Transverse colon (tissue), 3 donors: ENCODE measurements around the gene MYBPH.

Experiments used
- EP300 ChIP-seq: sonication (generic); formaldehyde crosslinking; IDR thresholded peaks from one replicate; pipeline ENCODE4 v1.6.1; 2017; ENCODE audit warnings: antibody characterized with exemption, low read depth
- TF ChIP-seq, protein P1 (sequence below), 5 experiments: fragments of 200-600 bp in 3 of 5; fragments of 450-650 bp in 2 of 5; sonication (generic) in 3 of 5; IDR thresholded peaks; 1 replicate in 2 of 5; 2 replicates in 3 of 5; pipeline ENCODE4 v1.5.1; 2016 to 2017; ENCODE audit warnings: antibody characterized with exemption in 5 of 5, inconsistent platforms in 3 of 5, mild to moderate bottlenecking in 2 of 5, moderate library complexity in 1 of 5

DNA sequence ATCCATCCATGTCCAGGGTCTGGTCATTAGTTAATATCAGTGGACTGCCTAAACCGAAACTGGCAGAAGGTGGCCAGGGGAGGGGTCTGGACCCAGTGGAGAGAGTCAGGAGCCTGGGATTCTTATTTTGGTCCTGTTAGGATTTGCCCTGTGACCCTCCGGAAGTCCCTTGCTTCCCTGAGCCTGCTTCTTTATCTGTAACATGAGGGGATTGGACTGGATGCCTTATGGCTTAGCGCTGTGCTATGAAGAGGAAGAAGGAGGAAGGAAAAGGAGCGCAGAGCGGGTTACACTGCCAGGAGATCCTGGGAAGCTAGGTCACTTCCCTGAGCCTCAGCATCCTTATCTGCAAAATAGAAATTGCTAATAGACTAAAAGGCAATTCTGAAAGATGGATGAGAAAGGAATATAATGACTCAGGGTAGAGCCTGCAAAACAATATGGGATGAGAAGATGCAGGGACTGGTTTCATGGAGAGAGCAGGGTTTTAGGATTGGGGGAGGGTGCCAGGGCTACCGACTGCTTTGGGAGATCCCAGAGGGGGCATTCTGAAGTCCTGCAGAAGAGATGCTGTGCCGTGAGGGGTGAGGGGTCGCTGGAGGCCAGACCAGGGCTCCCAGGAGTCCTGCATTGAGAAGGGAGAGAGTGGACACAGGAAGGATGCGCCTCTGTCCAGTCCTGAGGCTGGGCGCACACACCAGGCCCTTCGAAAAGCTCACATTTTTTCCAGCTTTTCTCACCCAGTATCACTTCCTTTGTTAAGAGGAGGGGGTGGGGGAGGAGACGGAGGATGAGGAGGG lies 48.6 kb downstream of the MYBPH start:
- TF ChIP-seq, protein P1, sequence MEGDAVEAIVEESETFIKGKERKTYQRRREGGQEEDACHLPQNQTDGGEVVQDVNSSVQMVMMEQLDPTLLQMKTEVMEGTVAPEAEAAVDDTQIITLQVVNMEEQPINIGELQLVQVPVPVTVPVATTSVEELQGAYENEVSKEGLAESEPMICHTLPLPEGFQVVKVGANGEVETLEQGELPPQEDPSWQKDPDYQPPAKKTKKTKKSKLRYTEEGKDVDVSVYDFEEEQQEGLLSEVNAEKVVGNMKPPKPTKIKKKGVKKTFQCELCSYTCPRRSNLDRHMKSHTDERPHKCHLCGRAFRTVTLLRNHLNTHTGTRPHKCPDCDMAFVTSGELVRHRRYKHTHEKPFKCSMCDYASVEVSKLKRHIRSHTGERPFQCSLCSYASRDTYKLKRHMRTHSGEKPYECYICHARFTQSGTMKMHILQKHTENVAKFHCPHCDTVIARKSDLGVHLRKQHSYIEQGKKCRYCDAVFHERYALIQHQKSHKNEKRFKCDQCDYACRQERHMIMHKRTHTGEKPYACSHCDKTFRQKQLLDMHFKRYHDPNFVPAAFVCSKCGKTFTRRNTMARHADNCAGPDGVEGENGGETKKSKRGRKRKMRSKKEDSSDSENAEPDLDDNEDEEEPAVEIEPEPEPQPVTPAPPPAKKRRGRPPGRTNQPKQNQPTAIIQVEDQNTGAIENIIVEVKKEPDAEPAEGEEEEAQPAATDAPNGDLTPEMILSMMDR (IDR thresholded peaks at IDR 0.05): no peak
- TF ChIP-seq EP300: no peak
